Gastrocnemius medialis (tissue), 4 donors: Measurements from ENCODE around the gene BICD1.

Experiments used
- CTCF ChIP-seq, 5 experiments: fragments of 450-650 bp in 3 of 5; fragments of 200-600 bp in 2 of 5; sonication (generic) in 2 of 5; IDR thresholded peaks in 4 of 5; conservative IDR thresholded peaks in 1 of 5; 1 replicate in 4 of 5; 2 replicates in 1 of 5; pipeline ENCODE4 v1.5.1; 2016 to 2019; ENCODE audit warnings: antibody characterized with exemption in 5 of 5, mild to moderate bottlenecking in 3 of 5, moderate library complexity in 3 of 5
- POLR2A ChIP-seq, 2 donors: fragments of 450-650 bp; IDR thresholded peaks; one replicate each; pipeline ENCODE4 v1.6.1; 2017; ENCODE audit warnings: antibody characterized with exemption in 2 of 2, mild to moderate bottlenecking in 2 of 2, moderate library complexity in 2 of 2

- TF ChIP-seq CTCF (IDR thresholded peaks at IDR 0.05 in 4 of 5, conservative IDR thresholded peaks at IDR 0.05 in 1 of 5), result no peak
- TF ChIP-seq POLR2A (IDR thresholded peaks at IDR 0.05), result no peak
Observed at GRCh38 chr12:32191445-32191844, 84.8 kb downstream of the BICD1 start.
